Ramos (cell line): ENCODE data around the gene SPINT1.

Source experiments
- in situ Hi-C: fragments of 300-500 bp; cut with MboI; formaldehyde crosslinking; loops from one replicate; pipeline ENCODE4 v1.14.3; 2022; ENCODE audit warnings: low sequenced_read_pairs; ENCODE audit not compliant: unreplicated experiment

The SPINT1 gene

GRCh38 chr15:40826423-40827075 lies 17.3 kb upstream of the SPINT1 start:
- in situ Hi-C loops: no loop called here

GRCh38 chr15:40828447-40829036 lies 15.3 kb upstream of the SPINT1 start, which contains the start of gene PPP1R14D:
TSS of gene PPP1R14D (minus strand) at chr15:40828708. CDS start at chr15:40828641, 67 bp downstream.
- in situ Hi-C loops: no loop called here

GRCh38 chr15:40829115-40829514 lies 14.7 kb upstream of the SPINT1 start:
- in situ Hi-C loops: no loop called here

GRCh38 chr15:40830884-40831283 lies 13.0 kb upstream of the SPINT1 start:
- in situ Hi-C loops: no loop called here

GRCh38 chr15:40831861-40832260 lies 12.0 kb upstream of the SPINT1 start:
- in situ Hi-C loops: no loop called here

GRCh38 chr15:40832903-40833302 lies 10.9 kb upstream of the SPINT1 start:
- in situ Hi-C loops: no loop called here

GRCh38 chr15:40836020-40836419 lies 7.8 kb upstream of the SPINT1 start:
- in situ Hi-C loops: no loop called here

- in situ Hi-C loops: no loop called here
These were observed 5.1 kb upstream of the SPINT1 start for GRCh38 chr15:40838756-40839155.

GRCh38 chr15:40841741-40842140 lies 2.1 kb upstream of the SPINT1 start:
- in situ Hi-C loops: no loop called here

- in situ Hi-C loops: no loop called here
These were observed 475 bp upstream of the SPINT1 start for GRCh38 chr15:40843261-40843884.

- in situ Hi-C loops: no loop called here
These were observed 815 bp downstream of the SPINT1 start for GRCh38 chr15:40844696-40845030.

- in situ Hi-C loops: no loop called here
These were observed 1.2 kb downstream of the SPINT1 start for GRCh38 chr15:40845036-40845435.

- in situ Hi-C loops: no loop called here
These were observed 1.9 kb downstream of the SPINT1 start for GRCh38 chr15:40845511-40846284.

- in situ Hi-C loops: no loop called here
These were observed 3.0 kb downstream of the SPINT1 start for GRCh38 chr15:40846841-40847222.

- in situ Hi-C loops: no loop called here
These were observed 3.5 kb downstream of the SPINT1 start for GRCh38 chr15:40847223-40847961.

GRCh38 chr15:40850576-40851112 lies 6.8 kb downstream of the SPINT1 start:
- in situ Hi-C loops: no loop called here

GRCh38 chr15:40852529-40852928 lies 8.7 kb downstream of the SPINT1 start:
- in situ Hi-C loops: no loop called here

GRCh38 chr15:40853241-40853890 lies 9.5 kb downstream of the SPINT1 start:
- in situ Hi-C loops: no loop called here

- in situ Hi-C loops: no loop called here
These were observed 10.3 kb downstream of the SPINT1 start for GRCh38 chr15:40854161-40854560.
